ENCODE results near the gene MYO5B. TPM values are rescaled to one million over a fixed set of nuclear protein-coding genes. Genes with fewer than 3 reads are reported as not detected.
"Not testable (repeated sequence)": the region's sequence is repeated elsewhere in the genome, so short reads cannot be mapped to it uniquely, and the experiment has no call there.

MYO5B gene
- total and polyA plus RNA-seq, 2 of the 4 experiments (the other 2 are of a cell fraction), result 0.24 to 0.54 TPM

GRCh38 chr18:50220249-50220648 lies 25.3 kb upstream of the MYO5B start:
- POLR2A ChIA-PET (ENCODE audit: unreplicated experiment); H3K56ac ChIP-seq (ENCODE audit: extremely low read depth, insufficient read depth, low read length); intact Hi-C loops (cut with micrococcal nuclease); H3K4me1 ChIP-seq (ENCODE audit: control insufficient read depth, insufficient read depth, low read length); H3K4ac ChIP-seq (ENCODE audit: low read depth, low read length); H4K91ac ChIP-seq (ENCODE audit: insufficient read depth, low read depth, low read length); H4K5ac ChIP-seq (ENCODE audit: low read depth, low read length); CTCF ChIA-PET; H3K9me3 ChIP-seq (ENCODE audit: control insufficient read depth, insufficient read depth, low read length); DNase-seq; BruUV-seq (replicated peaks); H3K79me1 ChIP-seq (ENCODE audit: low read depth in 1 of 2, low read length in 2 of 2); H3K4me3 ChIP-seq (ENCODE audit: insufficient read depth, low read depth, low read length); H3K27ac ChIP-seq (ENCODE audit: insufficient read depth, low read length); H2BK120ac ChIP-seq (ENCODE audit: low read depth, low read length); H4K20me1 ChIP-seq (ENCODE audit: insufficient read depth, low read length); H2BK20ac ChIP-seq (ENCODE audit: low read depth, low read length); H2AFZ ChIP-seq (replicated peaks; ENCODE audit: low read length, poor library complexity); H3K23ac ChIP-seq (ENCODE audit: low read depth, low read length); H3K9ac ChIP-seq (ENCODE audit: low read depth, low read length); H3K14ac ChIP-seq (replicated peaks; ENCODE audit: low read depth, low read length); H3K9me1 ChIP-seq (ENCODE audit: insufficient read depth, low read length); dilution Hi-C loops (cut with HindIII; ENCODE audit: low sequenced_read_pairs, unreplicated experiment); H3K36me3 ChIP-seq (ENCODE audit: control insufficient read depth, insufficient read depth, low read length); H2BK15ac ChIP-seq (ENCODE audit: low read depth, low read length); H4K8ac ChIP-seq (ENCODE audit: low read depth in 2 of 2, low read length in 2 of 2); H2BK5ac ChIP-seq (ENCODE audit: low read depth, low read length, poor library complexity, severe bottlenecking); H3K27me3 ChIP-seq (ENCODE audit: control insufficient read depth, insufficient read depth, low read length); in situ Hi-C loops (cut with MboI; ENCODE audit: low sequenced_read_pairs); H3K4me2 ChIP-seq (ENCODE audit: low read depth, low read length); H2AK9ac ChIP-seq (replicated peaks; ENCODE audit: low read depth, low read length, poor library complexity); H3K18ac ChIP-seq (ENCODE audit: low read depth, low read length); H2AK5ac ChIP-seq (ENCODE audit: low read depth, low read length); ATAC-seq (ENCODE audit: low read depth): not testable (repeated sequence)
- 80% methylated on average over 1 of the region's 4 CpGs; no CpG with 5 or more reads in 1 of the 2 experiments for WGBS, 2 experiments (ENCODE audit: extremely low coverage in 2 of 2, insufficient read length in 1 of 2)

Data from IMR-90 (cell line).